Central memory CD4-positive, alpha-beta T cell (primary cell): ENCODE measurements around the gene DPH1.
"Not testable (repeated sequence)": the region's sequence is repeated elsewhere in the genome, so short reads cannot be mapped to it uniquely, and the experiment has no call there.

ENCODE experiments used
- DNase-seq: peaks from one replicate; pipeline ENCODE4 v3.0.0; 2022
- total RNA-seq, 3 experiments: gene quantifications; one replicate each; lab custom pipeline; 2026; lab: John Stamatoyannopoulos, UW

The DPH1 gene
- 33.8 to 56.0 (median 36.8) reads per million in 3 experiments for total RNA-seq

DNA sequence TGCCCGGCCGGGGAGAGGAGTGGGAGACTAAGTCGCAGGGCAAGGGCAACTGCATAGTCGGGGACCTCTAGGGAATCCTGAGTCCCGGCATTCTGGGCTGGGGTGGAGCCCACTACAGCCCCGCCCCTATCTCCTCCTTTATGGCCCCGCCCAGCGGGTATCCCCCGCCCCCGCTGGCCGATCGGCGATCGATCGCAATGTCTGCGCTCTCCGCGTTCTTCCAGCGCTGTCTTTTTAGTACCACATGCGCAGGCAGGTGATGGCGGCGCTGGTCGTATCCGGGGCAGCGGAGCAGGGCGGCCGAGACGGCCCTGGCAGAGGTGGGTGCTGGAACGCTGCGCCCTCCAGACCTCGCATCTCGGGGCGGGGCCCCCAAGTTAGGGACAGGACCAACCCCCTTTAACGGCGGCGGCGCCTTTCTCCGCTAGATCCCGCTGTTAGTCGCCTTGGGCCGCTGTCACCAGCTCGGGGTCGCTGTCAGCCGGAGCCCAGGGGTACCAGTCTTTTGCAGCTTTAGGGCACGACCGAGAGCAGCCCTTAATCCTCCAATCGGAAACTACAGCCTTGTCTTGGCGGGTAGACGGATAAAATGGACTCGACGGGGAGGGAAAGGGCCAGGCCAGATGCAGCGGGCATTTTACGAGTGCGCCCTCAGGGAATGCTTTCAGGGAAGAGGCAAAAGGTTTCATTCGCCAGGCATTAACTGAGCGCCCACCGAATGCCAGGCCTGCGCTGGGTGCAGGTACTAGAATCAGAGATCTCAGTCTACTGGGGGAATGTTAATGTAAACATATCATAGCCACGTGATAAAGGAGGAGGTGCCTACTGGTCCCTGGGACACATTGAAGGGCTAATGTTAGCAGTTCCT lies at the start of gene DPH1:
Gene DPH1 (plus strand): TSS at position 243 of the 868 bp plus-strand sequence. CDS start 17 bp downstream, at position 260.
- peak; percentile 82 for DNase-seq

DNA sequence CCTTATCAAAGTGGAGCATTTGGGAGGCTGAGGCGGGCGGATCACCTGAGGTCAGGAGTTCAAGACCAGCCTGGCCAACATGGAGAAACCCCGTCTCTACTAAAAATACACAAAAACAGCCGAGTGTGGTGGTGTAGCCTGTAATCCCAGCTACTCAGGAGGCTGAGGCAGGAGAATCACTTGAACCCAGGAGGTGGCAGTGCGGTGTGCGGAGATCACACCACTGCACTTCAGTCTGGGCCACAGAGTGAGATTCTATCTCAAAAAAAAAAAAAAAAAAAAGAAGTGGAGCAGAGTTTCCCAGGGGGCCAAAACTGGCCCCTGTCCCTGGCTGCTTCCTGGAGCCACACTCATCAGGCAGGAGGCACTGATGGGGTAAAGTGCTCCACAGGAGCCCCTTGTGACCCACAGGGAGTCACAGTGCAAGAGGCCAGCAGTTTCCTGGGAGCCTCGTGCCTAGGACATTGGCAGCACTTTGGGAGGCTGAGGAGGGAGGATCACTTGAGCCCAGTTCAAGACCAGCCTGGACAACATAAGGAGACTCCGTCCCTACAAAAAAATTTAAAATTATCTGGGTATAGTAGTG lies 49.2 kb upstream of the DPH1 start:
- DNase-seq: no peak

DNA sequence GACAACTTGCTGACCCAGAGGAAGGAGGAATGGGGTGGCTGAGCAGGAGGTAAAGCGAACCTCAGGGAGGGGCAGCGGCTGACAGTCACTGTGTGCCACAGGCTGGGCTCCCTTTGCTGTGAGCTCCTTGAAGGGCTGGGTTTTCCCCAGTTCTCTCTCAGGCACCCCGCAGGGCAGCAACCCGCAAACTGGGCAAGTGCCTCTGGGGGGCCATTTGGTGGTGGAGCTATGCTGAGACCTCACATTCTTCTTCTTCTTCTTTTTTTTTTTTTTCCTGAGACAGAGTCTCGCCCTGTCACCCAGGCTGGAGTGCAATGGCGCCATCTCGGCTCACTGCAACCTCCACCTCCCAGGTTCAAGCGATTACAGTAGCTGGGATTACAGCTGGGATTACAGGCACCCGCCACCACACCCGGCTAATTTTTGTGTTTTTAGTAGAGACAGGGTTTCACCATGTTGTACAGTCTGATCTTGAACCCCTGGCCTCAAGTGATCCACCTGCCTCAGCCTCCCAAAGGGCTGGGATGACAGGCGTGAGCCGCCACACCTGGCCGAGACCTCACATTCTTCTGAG lies 47.1 kb upstream of the DPH1 start:
- DNase-seq: not testable (repeated sequence)

DNA sequence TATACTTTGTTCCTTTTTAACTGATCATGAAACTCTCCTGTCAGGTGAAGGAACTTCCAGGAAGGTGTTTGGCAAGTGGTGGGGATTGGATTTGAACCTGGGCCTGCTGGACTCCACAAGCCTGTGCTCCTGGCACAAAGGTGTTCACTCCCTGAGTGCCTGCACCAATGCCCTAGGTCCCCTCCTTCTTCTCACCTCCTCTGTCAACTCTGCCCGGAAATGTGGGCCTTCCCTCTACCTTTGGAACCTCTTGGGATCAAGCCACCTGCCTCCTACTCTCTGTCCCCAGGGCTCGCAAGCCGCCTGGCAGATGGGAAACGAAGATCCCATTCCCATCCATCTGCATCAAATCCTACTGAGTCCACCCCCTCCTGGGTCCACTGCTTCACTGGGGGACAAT lies 44.9 kb upstream of the DPH1 start:
- DNase-seq: no peak

DNA sequence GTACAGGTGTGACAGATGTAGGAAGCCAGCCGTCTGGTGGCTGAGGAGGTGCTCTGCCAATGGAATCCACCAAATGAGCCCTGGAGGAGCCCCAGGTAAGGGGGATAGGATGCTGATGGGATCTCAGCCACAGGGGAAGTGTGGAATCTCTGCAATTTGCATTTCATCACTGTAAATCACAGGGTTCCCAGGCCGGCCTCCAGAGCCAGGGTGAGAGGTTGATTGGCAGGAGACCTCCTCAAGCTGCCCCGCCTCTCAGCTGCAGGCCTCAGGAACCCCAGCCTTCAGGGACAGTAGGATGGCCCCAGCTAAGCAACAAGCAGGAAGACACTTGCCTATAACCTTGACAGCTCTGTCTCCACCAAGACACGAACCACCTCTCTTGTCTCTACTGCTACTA lies 44.3 kb upstream of the DPH1 start:
- no peak for DNase-seq

DNA sequence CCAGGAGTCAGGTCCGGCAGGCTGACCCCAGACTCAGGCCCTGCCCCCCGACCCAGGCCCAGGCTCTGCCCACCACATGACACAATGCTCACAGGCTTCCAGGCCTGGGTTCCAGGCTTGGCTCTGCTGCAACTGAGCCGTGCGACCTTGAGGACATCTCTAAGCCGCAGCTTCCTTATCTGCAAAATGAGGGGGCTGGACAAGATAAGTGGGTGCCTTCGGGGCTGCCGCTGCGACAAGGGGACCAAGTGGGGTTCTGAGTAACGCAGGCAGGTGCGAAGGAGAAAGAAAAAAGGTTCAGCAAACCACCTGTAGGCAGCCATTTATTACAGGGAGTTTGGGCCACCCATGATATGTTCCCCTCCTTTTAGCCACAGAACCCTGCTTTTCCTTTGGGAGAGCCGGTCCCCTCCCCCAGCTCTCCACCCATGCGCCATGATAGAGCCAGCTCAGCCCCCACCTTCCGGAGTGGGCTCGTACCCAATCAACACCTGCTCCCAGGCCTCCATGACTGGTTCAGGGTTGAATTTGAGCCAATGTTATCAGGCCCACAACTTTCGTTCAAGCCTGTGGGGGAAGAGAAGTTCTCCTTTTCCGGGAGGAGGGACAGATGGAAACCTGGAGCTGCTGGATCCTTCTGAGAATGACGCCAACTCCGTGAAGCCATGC lies 43.0 kb upstream of the DPH1 start:
- DNase-seq: no peak

DNA sequence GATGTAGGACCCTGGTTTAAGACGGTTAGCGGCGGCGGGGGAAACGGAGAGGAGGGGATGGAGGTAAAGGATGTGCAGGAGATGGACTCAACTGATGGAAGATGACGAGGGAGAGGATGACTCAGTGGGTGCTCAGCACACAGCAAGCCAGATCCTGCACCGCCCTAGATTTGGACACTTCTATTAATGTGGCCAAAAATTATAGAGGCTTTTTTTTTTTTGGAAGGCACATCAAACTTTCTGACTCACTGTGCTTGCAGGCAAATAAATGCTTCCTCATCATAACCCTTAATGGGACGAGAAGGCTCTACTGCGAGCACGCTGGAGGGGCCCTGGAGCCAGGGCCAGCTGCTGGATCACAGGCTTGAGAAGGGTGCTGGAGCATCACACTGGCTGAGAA lies 40.8 kb upstream of the DPH1 start:
- no peak for DNase-seq

DNA sequence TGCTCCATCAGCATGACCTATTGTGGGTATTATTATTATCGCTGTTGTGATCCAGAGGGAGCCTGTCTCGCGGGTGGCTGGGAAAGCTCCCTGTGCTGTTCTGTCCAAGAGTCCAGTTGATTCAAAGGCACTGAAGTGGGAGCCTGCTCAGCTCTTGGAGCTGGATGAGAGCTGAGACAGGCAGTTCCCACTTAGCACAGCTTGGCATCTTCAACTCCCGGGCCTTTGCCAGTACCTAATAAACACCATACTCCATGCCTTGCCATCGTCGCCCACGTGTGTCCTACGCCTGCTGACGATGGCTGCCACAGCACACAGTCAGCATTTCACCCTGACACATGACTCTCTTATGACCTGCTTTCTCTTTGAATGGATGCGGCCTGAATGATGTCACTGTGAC lies 37.4 kb upstream of the DPH1 start:
- no peak for DNase-seq

DNA sequence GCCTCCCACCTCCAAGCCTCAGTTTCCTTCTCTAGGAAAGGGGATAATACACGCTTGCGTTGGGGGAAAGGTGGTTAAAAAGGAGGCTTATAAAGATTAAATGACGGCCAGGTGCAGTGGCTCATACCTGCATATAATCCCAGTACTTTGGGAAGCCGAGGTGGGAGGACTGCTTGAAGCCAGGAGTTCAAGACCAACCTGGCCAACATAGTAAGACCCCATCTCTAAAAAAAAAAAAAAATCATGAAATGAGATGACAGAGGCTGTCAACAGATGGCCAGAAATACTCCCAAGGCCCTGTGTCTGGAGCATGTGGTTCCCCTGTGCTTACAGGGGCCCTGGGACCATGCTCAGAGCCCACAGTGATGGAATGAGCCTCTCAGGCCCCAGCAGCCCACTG lies 35.2 kb upstream of the DPH1 start:
- no peak for DNase-seq

DNA sequence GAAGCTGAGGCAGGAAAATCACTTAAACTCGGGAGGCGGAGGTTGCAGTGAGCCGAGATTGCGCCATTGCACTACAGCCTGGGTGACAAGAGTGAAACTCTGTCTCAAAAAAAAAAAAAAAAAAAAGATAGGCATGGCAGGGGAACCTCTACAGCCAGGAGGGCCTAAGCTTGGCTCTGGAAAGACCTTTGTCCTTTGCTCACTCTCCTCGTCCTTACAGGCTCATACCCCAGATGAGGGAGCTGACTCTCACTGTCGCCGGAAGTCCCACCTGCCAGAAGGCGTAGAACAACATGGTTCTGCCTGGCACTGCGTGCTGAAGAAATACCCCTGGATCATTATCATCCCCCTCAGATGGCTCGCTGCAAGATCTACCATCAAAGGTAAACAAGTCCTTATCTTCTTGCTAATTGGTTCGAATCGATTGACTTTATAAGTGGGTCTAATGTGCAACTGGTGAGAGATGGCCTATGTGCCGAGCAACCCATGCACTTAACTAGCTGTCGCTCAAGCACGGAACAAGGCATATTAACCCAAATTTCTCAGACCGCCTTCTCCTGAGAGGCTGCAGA lies 34.5 kb upstream of the DPH1 start:
- DNase-seq: no peak

DNA sequence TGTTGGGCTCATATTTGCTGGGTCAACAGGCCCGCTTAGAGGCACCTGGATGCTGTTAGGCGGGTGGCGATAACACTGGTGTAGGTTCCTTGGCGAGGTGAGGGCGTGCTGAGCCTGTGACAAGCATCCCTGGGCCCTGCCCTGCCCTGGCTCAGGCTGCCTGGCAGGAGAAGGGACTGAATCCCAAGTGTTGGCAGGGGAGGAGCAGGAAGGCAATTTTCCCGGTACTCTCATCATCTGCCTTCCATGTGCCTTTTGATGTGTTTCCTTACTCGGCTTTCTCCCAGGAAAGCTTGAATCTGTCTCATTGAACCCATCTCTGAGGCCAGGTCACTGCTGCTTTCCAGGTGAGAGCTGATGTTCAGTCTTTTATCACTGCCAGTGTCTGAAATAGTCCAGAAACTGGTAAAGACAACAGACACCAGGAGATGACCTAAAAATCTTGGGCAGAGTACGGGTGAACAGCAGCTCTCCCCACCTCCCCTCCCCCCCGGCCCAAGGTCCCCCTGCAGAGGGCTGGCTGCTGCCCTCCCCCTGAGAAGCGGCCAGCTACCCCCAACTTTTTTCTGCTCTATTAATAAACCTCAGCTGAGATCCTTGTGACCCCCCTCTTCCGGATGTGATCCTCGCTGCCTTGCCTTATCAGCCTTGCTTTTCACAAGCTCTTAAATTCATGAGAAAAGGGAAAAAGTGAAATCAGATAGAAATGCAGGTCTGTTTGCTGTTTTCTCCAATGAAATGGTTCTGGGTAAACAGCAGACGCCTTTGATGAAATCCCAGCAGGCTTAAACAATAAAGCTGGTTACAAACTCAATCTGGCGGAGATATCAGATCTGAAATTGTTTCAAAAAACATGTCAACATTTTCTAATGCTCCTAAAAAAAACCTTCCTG lies 33.8 kb upstream of the DPH1 start:
- DNase-seq: no peak

DNA sequence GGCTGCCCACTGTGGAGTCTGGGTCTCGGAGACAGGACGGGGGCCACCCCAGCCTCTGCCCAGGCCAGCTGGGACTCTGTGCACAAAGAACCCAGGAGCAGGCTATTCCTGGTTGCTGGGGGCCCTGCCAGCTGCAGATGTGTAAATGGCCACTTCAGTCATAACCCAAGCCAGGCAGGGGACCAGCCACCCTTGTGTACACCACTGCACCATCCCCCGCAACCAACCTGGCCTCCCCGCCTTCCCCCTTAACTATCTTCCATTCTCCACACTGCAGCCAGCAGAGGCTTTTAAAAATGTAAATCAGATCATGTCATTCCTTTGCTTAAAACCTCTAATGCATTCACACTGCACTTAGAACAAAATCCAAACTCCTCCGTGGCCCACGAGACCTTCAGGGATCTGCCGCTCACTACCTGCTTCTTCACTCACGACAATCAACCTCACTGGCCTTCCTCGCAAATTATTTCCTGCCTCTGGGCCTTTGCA lies 33.1 kb upstream of the DPH1 start:
- DNase-seq: no peak

DNA sequence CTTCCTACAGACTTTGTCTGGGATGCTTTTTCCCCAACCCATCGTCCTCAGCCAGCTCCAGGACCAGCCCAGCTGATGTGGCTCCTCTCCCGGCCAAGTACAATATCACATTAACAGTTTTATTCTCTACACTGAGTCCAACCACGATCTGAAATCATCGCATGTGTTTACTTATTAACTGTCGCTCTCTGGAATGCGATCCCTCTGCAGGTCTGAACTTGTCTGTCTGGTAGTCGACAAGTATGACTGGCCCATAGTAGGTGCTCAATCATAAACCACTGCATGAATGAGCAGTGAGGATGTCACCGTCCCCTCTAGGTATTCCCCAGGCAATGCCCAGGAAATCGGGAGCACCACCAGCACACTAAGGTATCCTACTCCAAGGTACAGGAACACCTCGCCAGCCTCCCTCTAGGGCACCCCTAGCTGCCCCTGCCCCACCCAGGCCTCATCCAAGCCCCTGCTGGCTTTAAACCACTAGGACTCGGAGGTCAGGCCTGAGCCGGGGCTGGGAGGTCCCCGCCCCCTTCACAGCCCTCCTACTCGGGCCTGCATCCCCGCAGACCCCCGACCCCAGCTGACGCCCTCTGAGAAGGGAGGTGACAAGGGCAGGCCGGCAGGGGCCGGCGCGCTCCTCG lies 32.5 kb upstream of the DPH1 start:
- no peak for DNase-seq

DNA sequence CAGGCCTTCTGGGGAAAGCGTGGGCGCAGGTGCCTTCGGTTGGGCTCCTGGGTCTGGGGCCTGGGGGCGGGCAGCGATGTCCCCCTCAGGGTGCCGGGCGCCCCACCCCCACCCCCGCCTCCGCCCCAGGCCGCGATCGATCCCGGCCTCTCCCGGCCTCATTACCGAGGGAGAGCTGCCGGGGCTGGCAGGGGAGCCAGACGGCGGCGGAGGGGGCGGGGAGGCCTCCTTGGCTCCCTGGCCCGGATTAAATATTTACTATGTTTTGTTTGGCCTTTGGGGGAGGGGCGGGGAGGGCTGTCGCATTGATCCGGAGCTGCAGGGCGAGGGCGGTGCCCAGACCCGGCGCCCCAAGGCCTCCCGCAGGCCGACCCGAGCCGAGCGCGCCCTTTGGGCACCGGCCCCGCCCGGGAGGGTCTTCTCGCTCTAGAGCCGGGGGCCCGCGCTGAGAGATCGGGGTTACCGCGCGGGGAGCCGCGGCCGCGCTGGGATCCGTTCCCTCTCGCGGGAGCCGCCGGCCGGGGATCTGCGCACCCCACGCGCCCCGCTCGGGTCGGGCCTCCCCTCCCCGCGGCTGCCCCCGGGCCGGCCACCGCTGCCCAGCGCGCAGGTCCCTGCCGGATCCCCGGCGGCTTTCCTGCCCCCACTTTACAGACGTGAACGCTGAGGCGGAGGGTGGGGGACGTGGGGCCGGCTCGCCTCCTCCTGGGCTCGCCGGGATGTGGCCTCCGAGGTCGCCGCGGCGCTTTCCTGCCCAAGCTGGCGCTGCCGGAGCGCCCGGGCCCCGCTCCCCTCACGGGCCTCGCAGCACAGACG lies 31.8 kb upstream of the DPH1 start:
- no peak for DNase-seq

DNA sequence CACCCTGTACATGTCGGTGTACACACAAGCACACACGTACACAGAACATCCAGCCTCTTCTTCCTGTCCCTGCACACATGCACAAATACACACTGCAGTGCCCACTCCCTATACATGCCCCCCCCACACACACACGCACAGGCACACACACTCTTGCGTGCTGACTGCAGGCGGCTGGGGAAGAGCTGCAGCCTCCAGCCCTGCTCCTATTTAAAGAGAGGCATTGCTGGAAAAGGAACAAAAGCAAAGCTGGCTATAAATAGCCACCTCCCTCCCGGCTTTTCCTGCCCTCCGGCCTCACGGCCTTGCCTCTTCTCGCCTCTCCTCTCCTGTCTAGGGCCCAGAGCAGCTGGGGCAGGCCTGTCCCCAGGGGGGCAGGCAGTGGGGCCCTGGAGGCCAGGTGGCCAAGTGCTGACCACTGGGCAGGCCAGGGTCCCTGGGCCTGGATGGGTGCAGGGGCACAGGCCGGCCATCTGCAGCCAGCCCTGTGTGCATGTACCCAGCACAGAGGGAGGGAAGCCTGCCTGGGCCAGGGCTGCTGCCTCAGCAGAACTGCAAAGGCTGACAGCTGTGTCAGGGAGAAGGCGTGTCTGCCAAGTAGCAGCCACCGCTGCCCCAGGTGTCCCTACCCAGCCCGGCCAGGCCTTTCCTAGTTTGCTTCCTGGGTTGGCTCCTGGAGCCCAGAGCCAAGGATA lies 30.2 kb upstream of the DPH1 start:
- DNase-seq: no peak

DNA sequence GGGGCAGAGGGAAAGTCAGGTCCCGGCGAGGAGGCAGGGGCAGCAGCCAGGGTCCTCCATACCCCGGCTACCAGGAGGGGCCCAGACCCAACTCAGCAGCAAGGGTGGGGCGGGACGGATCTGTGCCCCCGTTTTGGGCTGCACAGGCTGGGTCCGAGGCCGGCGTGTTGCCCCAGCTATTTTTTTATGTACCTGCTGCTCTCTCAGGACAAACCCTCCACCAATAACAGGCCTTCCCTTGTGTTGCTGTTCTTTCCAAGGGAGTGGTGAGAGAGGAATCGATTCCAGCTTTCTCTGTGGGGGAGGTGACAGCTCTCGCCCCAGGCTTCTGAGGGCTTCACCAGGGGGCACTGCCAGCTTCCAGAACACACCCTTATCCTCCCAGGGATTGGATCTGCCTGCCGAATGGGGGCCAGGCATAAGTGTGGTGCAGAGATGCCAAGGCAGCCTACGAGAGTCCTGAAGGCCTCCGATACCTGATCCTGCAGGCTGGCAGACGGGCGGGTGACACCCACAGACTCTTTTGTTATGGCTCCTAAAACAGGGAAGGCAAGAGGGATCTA lies 27.1 kb upstream of the DPH1 start:
- DNase-seq: no peak

DNA sequence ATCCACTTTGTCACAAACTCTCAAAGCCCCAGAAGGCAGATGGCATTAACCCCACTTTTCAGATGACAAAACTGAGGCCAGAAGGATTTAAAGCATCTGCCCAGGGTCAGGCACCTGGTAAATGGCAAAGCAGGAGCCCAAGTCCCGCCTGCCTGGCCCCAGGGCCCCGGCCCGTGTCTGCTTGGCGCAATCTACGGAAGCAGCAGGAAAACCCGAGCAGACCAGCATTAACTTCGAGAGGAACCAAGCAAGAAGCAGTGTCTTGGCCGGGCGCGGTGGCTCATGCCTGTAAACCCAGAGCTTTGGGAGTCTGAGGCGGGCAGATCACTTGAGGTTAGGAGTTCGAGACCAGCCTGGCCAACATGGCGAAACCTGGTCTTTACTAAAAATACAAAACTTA lies 26.4 kb upstream of the DPH1 start:
- no peak for DNase-seq

DNA sequence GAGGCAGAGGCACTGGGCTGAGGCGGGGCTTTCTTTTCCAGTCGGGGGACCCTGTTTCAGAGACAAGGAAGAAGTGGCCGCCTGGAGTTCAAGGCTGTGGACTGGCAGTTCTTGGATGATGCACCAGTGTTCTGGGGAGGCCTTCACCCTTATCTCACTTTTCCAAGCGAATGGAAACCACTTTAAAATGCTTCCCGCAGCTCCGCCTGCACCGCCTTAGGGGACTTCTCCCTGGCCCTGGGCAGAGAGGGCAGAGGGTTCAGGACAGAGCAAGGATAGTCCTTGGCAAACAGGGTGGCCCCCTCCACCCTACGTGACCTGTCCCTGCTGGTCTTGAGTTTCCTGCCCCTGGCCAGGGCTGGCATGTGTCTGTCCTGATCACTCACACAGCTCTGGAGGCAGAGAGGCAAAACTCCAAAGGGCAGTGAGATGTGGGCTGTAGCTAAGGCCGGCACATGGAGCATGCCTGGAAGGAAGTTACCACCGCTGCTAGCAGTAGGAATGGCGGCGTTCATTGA lies 25.5 kb upstream of the DPH1 start:
- no peak for DNase-seq
